Right lung (tissue), 5 donors: ENCODE data around the gene PRR33. TPM values are rescaled to one million over a fixed set of nuclear protein-coding genes. Genes with fewer than 3 reads are reported as not detected.
"Not testable (repeated sequence)": the region's sequence is repeated elsewhere in the genome, so short reads cannot be mapped to it uniquely, and the experiment has no call there.

Experiments
- DNase-seq, 2 donors: peaks; one replicate each; pipeline ENCODE4 v3.0.0-alpha.2; 2013
- polyA plus RNA-seq, 5 donors: library from polyadenylated mRNA; unstranded; fragments of 120-200 nt; gene quantifications; one replicate each; pipeline versions ENCODE4 v1.2.1 to v1.2.3, GENCODE V29; 2013; ENCODE audit warnings: inconsistent platforms in 1 of 5, low replicate concordance in 1 of 5; ENCODE audit not compliant: insufficient read length in 5 of 5, insufficient read depth in 1 of 5

The PRR33 gene
- polyA plus RNA-seq, 5 donors = 0.05 to 0.47 (median 0.16) TPM

DNA sequence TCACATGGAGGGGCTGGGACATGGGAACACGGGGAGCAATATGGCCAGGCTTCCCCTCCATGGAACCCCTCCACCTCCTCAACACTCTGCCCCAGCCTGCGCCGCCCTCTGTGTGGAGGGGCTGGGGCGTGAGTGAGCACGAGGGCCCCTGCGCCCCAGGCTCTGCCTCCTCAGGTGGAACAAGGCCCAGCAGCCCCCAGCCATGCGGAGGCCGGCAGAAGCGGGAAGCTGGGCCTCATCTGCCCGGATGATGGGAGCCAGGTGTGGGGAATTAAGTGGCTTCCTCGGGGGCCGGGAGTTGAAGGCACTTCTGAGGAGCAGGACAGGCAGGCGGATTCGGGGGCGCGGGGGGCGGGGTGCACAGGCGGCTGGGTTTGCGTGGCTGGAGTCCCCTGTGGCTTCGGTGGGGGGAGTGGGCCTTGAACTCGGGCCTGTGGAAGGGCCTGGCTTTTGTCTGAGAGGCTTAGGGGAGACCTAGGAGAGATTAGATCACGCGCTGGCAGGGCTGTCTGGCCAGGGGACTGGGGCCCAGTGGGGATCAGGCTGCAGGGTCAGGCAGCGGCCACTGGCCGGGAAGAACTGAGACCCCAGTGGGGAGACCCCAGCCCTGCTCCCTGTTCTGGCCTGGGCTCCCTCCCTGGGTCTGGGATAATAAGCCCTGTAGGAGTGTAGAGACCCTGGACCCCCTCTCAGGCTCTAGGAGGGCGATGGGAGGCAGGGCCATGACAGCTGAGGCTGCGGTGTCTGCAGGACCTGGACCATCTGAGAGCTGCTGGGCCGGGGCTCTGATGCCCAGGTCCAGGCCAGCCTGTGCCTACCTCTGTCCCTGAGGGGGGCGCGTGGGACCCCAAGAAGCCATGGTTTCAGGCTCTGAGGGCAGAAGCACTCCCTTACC, 13.3 kb downstream of the PRR33 start:
- DNase-seq = no peak

GRCh38 chr11:1877211-1878136, 14.2 kb downstream of the PRR33 start:
- DNase-seq = peak; percentile 40 to 47

GRCh38 chr11:1876361-1877063, 15.2 kb downstream of the PRR33 start:
- DNase-seq = peak in 1 of 2 donors; percentile 24

GRCh38 chr11:1875851-1876301, 15.8 kb downstream of the PRR33 start:
- not testable (repeated sequence) for DNase-seq

GRCh38 chr11:1875093-1875850, 16.4 kb downstream of the PRR33 start:
- DNase-seq = no peak

DNA sequence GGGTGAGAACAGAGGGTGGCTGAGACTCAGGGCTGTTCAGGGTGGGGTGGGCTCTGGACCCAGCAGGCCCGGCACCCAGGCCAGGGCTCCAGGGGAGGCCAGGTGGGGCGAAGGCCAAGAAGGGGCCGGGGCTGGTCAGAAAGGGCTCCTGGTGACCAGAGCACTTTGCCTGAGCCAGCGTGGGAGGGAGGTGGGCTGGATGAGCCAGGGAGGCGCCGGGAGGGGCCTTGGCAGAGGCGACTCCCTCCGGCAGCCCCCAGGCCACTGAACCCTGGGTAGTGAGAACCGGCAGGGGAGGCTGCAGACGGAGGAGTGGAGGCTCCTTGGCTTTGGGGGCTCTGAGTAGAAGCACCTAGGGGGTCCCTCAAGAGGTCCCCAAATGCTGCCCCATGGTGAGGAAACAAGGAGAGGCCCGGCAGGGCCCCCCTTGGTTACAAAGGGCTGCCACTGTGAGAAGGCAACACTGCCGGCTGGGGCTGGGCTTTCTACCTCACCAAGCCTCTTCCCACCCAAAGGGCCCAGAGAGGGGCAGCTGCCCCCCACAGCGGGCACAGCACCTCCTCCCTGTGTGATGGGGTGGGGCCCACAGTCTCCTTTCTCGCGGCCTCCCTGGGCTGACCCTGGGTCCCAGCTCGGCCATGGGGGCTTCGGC, 17.1 kb downstream of the PRR33 start:
- not testable (repeated sequence) for DNase-seq

GRCh38 chr11:1873813-1874150, 17.9 kb downstream of the PRR33 start:
- DNase-seq = not testable (repeated sequence)

DNA sequence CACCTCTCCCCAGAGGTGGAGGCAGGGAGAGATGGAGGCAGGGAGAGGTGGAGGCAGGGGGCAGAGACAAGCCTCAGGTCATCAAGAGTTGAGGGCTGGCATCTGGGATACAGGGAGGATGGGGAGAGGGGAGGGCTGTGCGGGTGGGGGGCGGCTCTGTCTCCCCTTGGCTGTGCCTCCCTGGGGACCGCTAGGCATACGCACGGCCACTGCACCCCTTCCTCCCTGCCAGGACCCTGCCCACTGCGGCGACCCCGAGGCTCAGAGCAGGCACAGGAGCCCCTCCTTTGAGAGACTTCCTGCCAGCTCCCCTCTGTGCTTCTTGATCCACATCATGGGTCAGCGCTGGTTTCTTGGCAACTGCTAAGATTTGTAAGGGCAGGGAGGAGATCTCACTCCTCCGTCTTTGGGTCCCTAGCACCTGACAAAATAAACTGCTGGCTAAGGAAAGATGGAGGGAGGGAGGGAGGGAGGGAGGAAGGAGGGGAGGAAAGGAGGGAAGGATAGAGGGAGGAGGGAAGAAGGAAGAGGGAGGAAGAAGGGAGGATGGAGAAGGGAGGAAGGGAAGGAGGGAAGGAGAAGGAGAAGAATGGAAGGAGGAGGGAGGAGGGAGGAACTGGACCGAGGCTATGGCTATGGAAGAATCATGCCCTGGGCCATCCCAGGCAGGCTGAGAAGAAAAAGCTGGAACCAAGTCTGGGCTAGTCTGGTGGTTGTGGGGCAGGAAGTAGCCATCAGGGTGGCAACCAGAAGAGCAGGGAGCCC, 18.5 kb downstream of the PRR33 start:
- no peak for DNase-seq

- no peak for DNase-seq
Observed at GRCh38 chr11:1872267-1872985, 19.3 kb downstream of the PRR33 start.

GRCh38 chr11:1871531-1871930, 20.2 kb downstream of the PRR33 start:
- DNase-seq = no peak

DNA sequence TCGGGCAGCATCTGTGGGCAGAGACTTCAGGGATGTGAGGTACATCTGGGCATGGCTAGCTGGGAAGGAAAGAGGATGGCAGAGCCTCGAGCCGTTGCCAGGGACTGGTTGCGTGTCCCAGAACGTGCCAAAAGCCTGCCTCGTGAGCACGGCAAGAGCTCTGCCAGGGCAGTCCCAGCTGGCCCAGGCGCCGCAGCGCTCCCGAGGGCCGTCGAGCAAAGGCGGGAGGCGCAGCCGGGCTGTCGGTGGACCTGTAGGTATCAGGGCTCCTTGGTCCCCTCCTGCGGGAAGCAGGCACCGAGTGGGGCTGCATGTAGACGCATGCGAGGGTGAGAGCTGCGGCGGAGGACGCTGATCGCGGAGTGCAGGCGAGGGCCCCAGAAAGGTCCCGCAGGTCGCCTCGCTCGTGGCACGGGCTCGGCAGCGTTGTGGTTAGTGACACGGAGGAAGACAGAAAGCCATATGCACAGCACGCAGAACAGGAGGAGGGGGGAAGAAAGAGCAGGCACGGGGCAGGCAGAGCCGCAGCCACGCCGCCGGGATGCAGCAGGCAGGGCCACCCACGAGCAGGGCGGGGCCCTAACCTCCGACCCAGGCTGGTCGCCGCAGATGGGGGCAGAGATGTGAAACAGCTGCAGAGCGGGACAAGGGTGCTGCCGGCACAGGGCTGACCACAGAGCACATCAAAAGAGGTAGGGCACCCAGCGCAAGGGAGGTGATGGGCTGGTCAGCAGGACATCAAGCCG, 20.8 kb downstream of the PRR33 start:
- DNase-seq = no peak

- no peak for DNase-seq
Observed at GRCh38 chr11:1870326-1870696, 21.4 kb downstream of the PRR33 start.

- no peak for DNase-seq
Observed at GRCh38 chr11:1869427-1870325, 22.0 kb downstream of the PRR33 start.

GRCh38 chr11:1868636-1869291, 22.9 kb downstream of the PRR33 start:
- no peak for DNase-seq

DNA sequence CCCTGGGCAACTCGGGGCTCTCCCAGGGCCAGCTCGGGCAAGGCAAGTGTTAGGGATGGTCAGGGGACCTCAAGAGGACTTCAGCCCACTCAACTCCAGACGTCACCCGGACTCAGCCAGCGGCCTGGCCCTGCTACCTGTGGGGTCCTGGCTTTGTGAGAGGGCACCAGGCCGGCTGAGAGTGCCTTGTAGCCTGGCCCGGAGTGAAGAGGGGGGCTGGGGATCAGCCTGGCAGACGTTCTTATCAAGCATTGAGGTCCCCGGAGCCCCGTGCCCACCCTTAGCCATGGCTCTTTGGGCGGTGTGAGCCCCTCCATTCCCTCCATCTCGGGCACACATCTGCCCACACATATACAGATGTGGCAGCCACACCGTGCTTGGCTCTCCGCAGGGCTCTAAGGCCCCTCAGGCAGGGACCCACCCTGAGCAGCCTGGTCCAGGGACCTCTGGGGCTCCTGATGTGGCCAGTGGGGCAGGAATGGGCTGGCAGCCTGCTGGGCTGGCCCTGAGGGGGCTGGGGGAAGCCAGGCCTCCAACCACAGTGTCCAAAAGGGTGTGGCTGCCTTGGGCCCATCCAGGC, 23.5 kb downstream of the PRR33 start:
- no peak for DNase-seq

DNA sequence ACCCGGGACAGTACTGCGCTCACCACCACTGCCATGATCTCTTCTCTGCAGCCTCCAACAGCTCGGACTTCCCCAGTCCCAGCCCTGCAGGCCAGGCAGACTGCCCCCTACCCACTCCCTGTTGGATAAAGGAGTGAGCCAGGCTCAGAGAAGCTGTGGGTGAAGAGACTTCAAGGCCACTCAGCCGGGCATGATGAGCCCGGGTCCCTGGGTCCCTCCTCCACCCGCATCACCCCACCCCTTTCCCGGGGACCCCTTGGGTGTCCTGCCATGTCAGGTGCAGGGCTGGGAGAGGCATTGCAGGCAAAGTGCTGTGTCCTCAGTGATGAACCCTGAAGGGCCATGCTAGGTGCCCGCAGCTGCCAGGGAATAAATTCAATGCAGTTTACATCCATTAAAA, 24.3 kb downstream of the PRR33 start:
- no peak for DNase-seq
